Stimulated activated CD8-positive, alpha-beta memory T cell treated with anti-CD3 and anti-CD28 coated beads, Interleukin-7, amount 100 ng/mL, for 1 hour (primary cell): Measurements from ENCODE around the gene GUK1.

ENCODE experiments used
- DNase-seq, 2 donors: peaks; one replicate each; pipeline ENCODE4 v3.0.0-alpha.2; 2020; ENCODE audit warnings: low read depth in 2 of 2

Gene GUK1

GRCh38 chr1:228139931-228140723, at the start of gene GUK1:
TSS of gene GUK1 (plus strand) at chr1:228140279. CDS start at chr1:228140303, 24 bp downstream.
- DNase-seq, result peak; percentile 99 to 100

GRCh38 chr1:228090613-228091081, 49.4 kb upstream of the GUK1 start:
- no peak for DNase-seq

GRCh38 chr1:228091084-228091483, 49.0 kb upstream of the GUK1 start:
- no peak for DNase-seq

- no peak for DNase-seq
These were observed 47.6 kb upstream of the GUK1 start for GRCh38 chr1:228092342-228093049.

GRCh38 chr1:228093050-228093906, 46.8 kb upstream of the GUK1 start:
- no peak for DNase-seq

- no peak for DNase-seq
These were observed 45.6 kb upstream of the GUK1 start for GRCh38 chr1:228094432-228095016.

- DNase-seq, result no peak
These were observed 44.9 kb upstream of the GUK1 start for GRCh38 chr1:228095161-228095560.

- no peak for DNase-seq
These were observed 44.1 kb upstream of the GUK1 start for GRCh38 chr1:228095938-228096337.

GRCh38 chr1:228096416-228097332, 43.4 kb upstream of the GUK1 start:
- no peak for DNase-seq

- DNase-seq, result no peak
These were observed 42.6 kb upstream of the GUK1 start for GRCh38 chr1:228097333-228098081.

- no peak for DNase-seq
These were observed 41.7 kb upstream of the GUK1 start for GRCh38 chr1:228098323-228098931.

GRCh38 chr1:228099331-228099732, 40.7 kb upstream of the GUK1 start:
- no peak for DNase-seq

GRCh38 chr1:228100822-228101613, 39.1 kb upstream of the GUK1 start:
- DNase-seq, result no peak

GRCh38 chr1:228101614-228101993, 38.5 kb upstream of the GUK1 start:
- DNase-seq, result no peak

- no peak for DNase-seq
These were observed 37.9 kb upstream of the GUK1 start for GRCh38 chr1:228101994-228102790.

- peak; percentile 88 to 90 for DNase-seq
These were observed 37.1 kb upstream of the GUK1 start, which contains the start of gene C1orf35 for GRCh38 chr1:228102791-228103620. TSS of gene C1orf35 (minus strand) at chr1:228103325. CDS start at chr1:228103227, 98 bp downstream.
